ENCODE data around the gene TES. TPM values are rescaled to one million over a fixed set of nuclear protein-coding genes. Genes with fewer than 3 reads are reported as not detected.

The TES gene
- total RNA-seq, 1 experiment from 2014 or later, result 20.6 TPM

GRCh38 chr7:116176226-116176625, 34.1 kb upstream of the TES start:
- no peaks in the 10 kb centered on the region for H3K27me3 ChIP-seq
- H3K4me1 ChIP-seq, result no peaks in the 10 kb centered on the region
- H3K27ac ChIP-seq, result no peak overlapping the region
- H3K4me3 ChIP-seq, result no peak overlapping the region
- no peaks in the 10 kb centered on the region for H3K36me3 ChIP-seq
- H3K9me3 ChIP-seq (replicated peaks), result peaks cover 4% of the 10 kb centered on the region; the same call in 1 of the 2 replicates
- DNase-seq, result no peak

- Histone ChIP-seq H3K27me3 (no peaks in the 10 kb centered on the region), H3K27ac (no peak overlapping the region), H3K36me3 (no peaks in the 10 kb centered on the region), H3K4me3 (no peak overlapping the region), H3K4me1 (no peaks in the 10 kb centered on the region), H3K9me3 (replicated peaks) (peaks cover 4% of the 10 kb centered on the region; the same call in 1 of the 2 replicates)
- DNase-seq, result no peak
Measured at GRCh38 chr7:116177009-116177408, 33.3 kb upstream of the TES start.

GRCh38 chr7:116180302-116180701, 30.0 kb upstream of the TES start:
- Histone ChIP-seq H3K4me3 (no peak overlapping the region), H3K27ac (no peak overlapping the region), H3K9me3 (replicated peaks) (no peaks in the 10 kb centered on the region), H3K4me1 (no peaks in the 10 kb centered on the region), H3K36me3 (no peaks in the 10 kb centered on the region), H3K27me3 (no peaks in the 10 kb centered on the region)
- peak; percentile 24 to 79 for DNase-seq

- Histone ChIP-seq H3K9me3 (replicated peaks) (no peaks in the 10 kb centered on the region), H3K36me3 (no peaks in the 10 kb centered on the region), H3K4me3 (no peak overlapping the region), H3K27ac (no peak overlapping the region), H3K4me1 (no peaks in the 10 kb centered on the region), H3K27me3 (no peaks in the 10 kb centered on the region)
- no peak for DNase-seq
Measured at GRCh38 chr7:116182023-116182422, 28.3 kb upstream of the TES start.

GRCh38 chr7:116185450-116185849, 24.9 kb upstream of the TES start:
- H3K27me3 ChIP-seq, result no peaks in the 10 kb centered on the region
- no peaks in the 10 kb centered on the region for H3K36me3 ChIP-seq
- no peak for DNase-seq
- H3K27ac ChIP-seq, result no peak overlapping the region
- H3K4me3 ChIP-seq, result no peak overlapping the region
- peaks cover 7% of the 10 kb centered on the region for H3K9me3 ChIP-seq (replicated peaks)
- H3K4me1 ChIP-seq, result no peaks in the 10 kb centered on the region

- Histone ChIP-seq H3K27ac (no peak overlapping the region), H3K4me3 (no peak overlapping the region), H3K4me1 (no peaks in the 10 kb centered on the region), H3K36me3 (no peaks in the 10 kb centered on the region), H3K9me3 (replicated peaks) (peaks cover 7% of the 10 kb centered on the region), H3K27me3 (no peaks in the 10 kb centered on the region)
- DNase-seq, result no peak
Measured at GRCh38 chr7:116185956-116186355, 24.4 kb upstream of the TES start.

- no peaks in the 10 kb centered on the region for H3K4me1 ChIP-seq
- no peak overlapping the region for H3K27ac ChIP-seq
- H3K4me3 ChIP-seq, result no peak overlapping the region
- H3K9me3 ChIP-seq (replicated peaks), result peaks cover 7% of the 10 kb centered on the region
- no peaks in the 10 kb centered on the region for H3K36me3 ChIP-seq
- DNase-seq, result no peak
- H3K27me3 ChIP-seq, result no peaks in the 10 kb centered on the region
Measured at GRCh38 chr7:116187400-116187799, 22.9 kb upstream of the TES start.

GRCh38 chr7:116193329-116194087, 16.8 kb upstream of the TES start:
- no peaks in the 10 kb centered on the region for H3K27me3 ChIP-seq
- no peaks in the 10 kb centered on the region for H3K4me1 ChIP-seq
- no peak overlapping the region for H3K4me3 ChIP-seq
- DNase-seq, result no peak
- H3K36me3 ChIP-seq, result no peaks in the 10 kb centered on the region
- H3K9me3 ChIP-seq (replicated peaks), result no peaks in the 10 kb centered on the region
- H3K27ac ChIP-seq, result no peak overlapping the region

- no peak overlapping the region for H3K27ac ChIP-seq
- no peaks in the 10 kb centered on the region for H3K27me3 ChIP-seq
- no peaks in the 10 kb centered on the region for H3K36me3 ChIP-seq
- no peaks in the 10 kb centered on the region for H3K9me3 ChIP-seq (replicated peaks)
- DNase-seq, result no peak
- no peaks in the 10 kb centered on the region for H3K4me1 ChIP-seq
- no peak overlapping the region for H3K4me3 ChIP-seq
Measured at GRCh38 chr7:116194115-116194514, 16.2 kb upstream of the TES start.

- no peak overlapping the region for H3K27ac ChIP-seq
- no peaks in the 10 kb centered on the region for H3K36me3 ChIP-seq
- DNase-seq, result no peak
Measured at GRCh38 chr7:116195451-116195850, 14.9 kb upstream of the TES start.

GRCh38 chr7:116196947-116197346, 13.4 kb upstream of the TES start:
- no peak for DNase-seq
- Histone ChIP-seq H3K27me3 (no peaks in the 10 kb centered on the region), H3K9me3 (replicated peaks) (no peaks in the 10 kb centered on the region), H3K27ac (no peak overlapping the region), H3K36me3 (no peaks in the 10 kb centered on the region), H3K4me3 (no peak overlapping the region), H3K4me1 (peaks cover 9% of the 10 kb centered on the region)

More at GRCh38 chr7:116195451-116195850, 14.9 kb upstream of the TES start:
- Histone ChIP-seq H3K4me3 (no peak overlapping the region), H3K9me3 (replicated peaks) (no peaks in the 10 kb centered on the region), H3K27me3 (no peaks in the 10 kb centered on the region), H3K4me1 (peaks cover 1% of the 10 kb centered on the region)

GRCh38 chr7:116197360-116197759, 13.0 kb upstream of the TES start:
- Histone ChIP-seq H3K36me3 (no peaks in the 10 kb centered on the region), H3K27ac (no peak overlapping the region)

GRCh38 chr7:116198748-116199410, 11.5 kb upstream of the TES start:
- Histone ChIP-seq H3K27me3 (no peaks in the 10 kb centered on the region), H3K4me1 (peaks cover 9% of the 10 kb centered on the region), H3K27ac (no peak overlapping the region), H3K9me3 (replicated peaks) (no peaks in the 10 kb centered on the region), H3K36me3 (no peaks in the 10 kb centered on the region), H3K4me3 (no peak overlapping the region)
- DNase-seq, result no peak

More at GRCh38 chr7:116197360-116197759, 13.0 kb upstream of the TES start:
- Histone ChIP-seq H3K4me1 (peaks cover 9% of the 10 kb centered on the region), H3K4me3 (no peak overlapping the region), H3K9me3 (replicated peaks) (no peaks in the 10 kb centered on the region), H3K27me3 (no peaks in the 10 kb centered on the region)
- DNase-seq, result no peak

GRCh38 chr7:116200963-116201362, 9.4 kb upstream of the TES start:
- H3K36me3 ChIP-seq, result no peaks in the 10 kb centered on the region
- no peaks in the 10 kb centered on the region for H3K9me3 ChIP-seq (replicated peaks)
- H3K4me1 ChIP-seq, result peaks cover 9% of the 10 kb centered on the region
- no peaks in the 10 kb centered on the region for H3K27me3 ChIP-seq
- peak in 1 of 2 experiments; percentile 25 for DNase-seq
- H3K4me3 ChIP-seq, result no peak overlapping the region
- no peak overlapping the region; the same call in 1 of the 2 replicates for H3K27ac ChIP-seq

- H3K27me3 ChIP-seq, result no peaks in the 10 kb centered on the region
- no peak for DNase-seq
Measured at GRCh38 chr7:116206141-116206540, 4.2 kb upstream of the TES start.

More at GRCh38 chr7:116206141-116206540, 4.2 kb upstream of the TES start:
- Histone ChIP-seq H3K9me3 (replicated peaks) (no peaks in the 10 kb centered on the region), H3K36me3 (no peaks in the 10 kb centered on the region), H3K4me1 (peaks cover under 1% of the 10 kb centered on the region; the same call in 1 of the 2 replicates), H3K27ac (no peak overlapping the region), H3K4me3 (no peak overlapping the region)
